HepG2 (cell line): Measurements from ENCODE around the gene SMG7. TPM values are rescaled to one million over a fixed set of nuclear protein-coding genes. Genes with fewer than 3 reads are reported as not detected.

ENCODE experiments used
- ARID5B ChIP-seq: IDR thresholded peaks from 2 replicates; pipeline ENCODE4 v1.4.0; 2020; ENCODE audit warnings: mild to moderate bottlenecking, missing genetic modification reagents
- CEBPG ChIP-seq: IDR thresholded peaks from 2 replicates; pipeline ENCODE4 v1.6.1; 2016
- DMTF1 ChIP-seq: sonication (generic); formaldehyde crosslinking; IDR thresholded peaks from 2 replicates; pipeline ENCODE4 v1.4.0; 2020; ENCODE audit warnings: mild to moderate bottlenecking, missing genetic modification reagents
- GABPB1 ChIP-seq: IDR thresholded peaks from 2 replicates; pipeline ENCODE4 v1.6.1; 2016; ENCODE audit warnings: mild to moderate bottlenecking, missing genetic modification reagents, moderate library complexity, missing compliant biosample characterization
- HES4 ChIP-seq: sonication (generic); formaldehyde crosslinking; IDR thresholded peaks from 2 replicates; pipeline ENCODE4 v1.9.0; 2021; ENCODE audit warnings: mild to moderate bottlenecking, missing genetic modification reagents, borderline replicate concordance
- MEIS2 ChIP-seq: sonication (generic); formaldehyde crosslinking; IDR thresholded peaks from 2 replicates; pipeline ENCODE4 v1.9.0; 2021; ENCODE audit warnings: mild to moderate bottlenecking, missing genetic modification reagents
- NFIC ChIP-seq: IDR thresholded peaks from 2 replicates; pipeline ENCODE4 v1.6.1; 2012; ENCODE audit warnings: mild to moderate bottlenecking, low read length, inconsistent platforms
- NPAS2 ChIP-seq: sonication (generic); formaldehyde crosslinking; IDR thresholded peaks from 2 replicates; pipeline ENCODE4 v1.8.0; 2022; ENCODE audit warnings: mild to moderate bottlenecking, missing genetic modification reagents, borderline replicate concordance
- SSRP1 ChIP-seq: IDR thresholded peaks from 2 replicates; pipeline ENCODE4 v1.6.1; 2016; ENCODE audit warnings: control low read depth
- TCF12 ChIP-seq, 2 experiments: fragments of 450-650 bp in 1 of 2; sonication (generic) in 1 of 2; formaldehyde crosslinking in 1 of 2; IDR thresholded peaks; 2 replicates each; pipeline versions ENCODE4 v1.6.1 to v1.8.0; 2017 to 2022; ENCODE audit warnings: antibody characterized with exemption in 1 of 2, mild to moderate bottlenecking in 1 of 2, missing genetic modification reagents in 1 of 2, moderate library complexity in 1 of 2
- ZBTB26 ChIP-seq: IDR thresholded peaks from 2 replicates; pipeline ENCODE4 v1.6.1; 2016; ENCODE audit warnings: missing compliant biosample characterization, missing genetic modification reagents, borderline replicate concordance
- ZNF382 ChIP-seq: sonication (generic); formaldehyde crosslinking; IDR thresholded peaks from 2 replicates; pipeline ENCODE4 v1.5.0; 2020; ENCODE audit warnings: missing genetic modification reagents, mild to moderate bottlenecking, borderline replicate concordance
- ZNF572 ChIP-seq: sonication (generic); formaldehyde crosslinking; IDR thresholded peaks from 2 replicates; pipeline ENCODE4 v1.5.1; 2020; ENCODE audit warnings: mild to moderate bottlenecking, missing genetic modification reagents
- ZXDC ChIP-seq: sonication (generic); formaldehyde crosslinking; IDR thresholded peaks from 2 replicates; pipeline ENCODE4 v1.5.0; 2020; ENCODE audit warnings: mild to moderate bottlenecking, missing genetic modification reagents
- polyA plus RNA-seq, 8 experiments: library from polyadenylated mRNA; depleted of rRNA in 3 of 8; stranded (reverse) in 7 of 8; unstranded in 1 of 8; fragments of >200 nt; fragmentation: Illumina TruSeq in 4 of 8; extraction: Trizol in 4 of 8; gene quantifications; 2 replicates each; pipeline versions ENCODE4 v1.2.1 to v1.2.3, GENCODE V29; 2011 to 2016; ENCODE audit warnings: low read depth in 4 of 8, missing spikeins in 1 of 8, mixed read lengths in 1 of 8; ENCODE audit not compliant: insufficient read depth in 1 of 8
- total RNA-seq, 5 experiments: library from RNA; depleted of rRNA; stranded (reverse); fragments of >200 nt; fragmentation: Illumina TruSeq; extraction: Trizol; gene quantifications; 2 replicates each; pipeline ENCODE4 v1.2.3, GENCODE V29; 2016; ENCODE audit warnings: low read depth in 1 of 5
- TF ChIP-seq, protein P1 (sequence below): IDR thresholded peaks from 2 replicates; pipeline ENCODE4 v1.6.1; 2016; ENCODE audit warnings: low read depth, borderline replicate concordance
- TF ChIP-seq, protein P2 (sequence below): IDR thresholded peaks from 2 replicates; pipeline ENCODE4 v1.6.1; 2016; ENCODE audit warnings: low read depth

SMG7 gene
- total and polyA plus RNA-seq, 2 of the 13 experiments (the other 11 are each of a cell fraction or from before 2014, with no cell fraction given): 14.9 to 27.9 TPM

GRCh38 chr1:183470961-183471742 lies 1.1 kb upstream of the SMG7 start (continued):
- peak; percentile 88; the same call in 1 of the 2 replicates for TF ChIP-seq ZXDC
- TF ChIP-seq, protein P1, sequence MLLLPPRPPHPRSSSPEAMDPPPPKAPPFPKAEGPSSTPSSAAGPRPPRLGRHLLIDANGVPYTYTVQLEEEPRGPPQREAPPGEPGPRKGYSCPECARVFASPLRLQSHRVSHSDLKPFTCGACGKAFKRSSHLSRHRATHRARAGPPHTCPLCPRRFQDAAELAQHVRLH (CRISPR knock-in tag): peak; percentile 43; the same call in 1 of the 2 replicates
- TF ChIP-seq, protein P2, sequence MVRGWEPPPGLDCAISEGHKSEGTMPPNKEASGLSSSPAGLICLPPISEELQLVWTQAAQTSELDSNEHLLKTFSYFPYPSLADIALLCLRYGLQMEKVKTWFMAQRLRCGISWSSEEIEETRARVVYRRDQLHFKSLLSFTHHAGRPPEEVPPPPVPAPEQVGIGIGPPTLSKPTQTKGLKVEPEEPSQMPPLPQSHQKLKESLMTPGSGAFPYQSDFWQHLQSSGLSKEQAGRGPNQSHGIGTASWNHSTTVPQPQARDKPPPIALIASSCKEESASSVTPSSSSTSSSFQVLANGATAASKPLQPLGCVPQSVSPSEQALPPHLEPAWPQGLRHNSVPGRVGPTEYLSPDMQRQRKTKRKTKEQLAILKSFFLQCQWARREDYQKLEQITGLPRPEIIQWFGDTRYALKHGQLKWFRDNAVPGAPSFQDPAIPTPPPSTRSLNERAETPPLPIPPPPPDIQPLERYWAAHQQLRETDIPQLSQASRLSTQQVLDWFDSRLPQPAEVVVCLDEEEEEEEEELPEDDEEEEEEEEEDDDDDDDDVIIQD: 0 out of 2 replicates have a peak, but pooled peaks have one; percentile 1
- TF ChIP-seq NPAS2 (CRISPR knock-in tag): no peak
- TF ChIP-seq ARID5B (CRISPR knock-in tag): no peak; the same call in 1 of the 2 replicates
- TF ChIP-seq ZNF572 (CRISPR knock-in tag): no peak
- TF ChIP-seq GABPB1 (CRISPR knock-in tag): peak; percentile 53; the same call in 1 of the 2 replicates
- no peak for TF ChIP-seq DMTF1 (CRISPR knock-in tag)
- peak; percentile 74; the same call in 1 of the 2 replicates for TF ChIP-seq HES4
- TF ChIP-seq TCF12 (IDR thresholded peaks at IDR 0.05): no peak
- TF ChIP-seq TCF12 (CRISPR knock-in tag; IDR thresholded peaks at IDR 0.05): no peak
- 0 out of 2 replicates have a peak, but pooled peaks have one; percentile 4 for TF ChIP-seq SSRP1 (CRISPR knock-in tag)
- no peak for TF ChIP-seq CEBPG (CRISPR knock-in tag)
- no peak for TF ChIP-seq ZBTB26 (CRISPR knock-in tag)
- TF ChIP-seq MEIS2: no peak
- TF ChIP-seq ZNF382 (CRISPR knock-in tag): no peak
- no peak for TF ChIP-seq NFIC
